Endothelial cell of umbilical vein (primary cell): ENCODE measurements around the gene UBFD1. TPM values are rescaled to one million over a fixed set of nuclear protein-coding genes. Genes with fewer than 3 reads are reported as not detected.

Source experiments
- BruUV-seq: library from RNA; stranded (reverse); fragments of 400-500 nt; replicated peaks from 2 replicates; lab custom pipeline; 2021; lab: Mats Ljungman, UMichigan
- CTCF ChIA-PET: fragments of 300-600, 350-600 bp; sonication (Branson Sonifier 250); formaldehyde crosslinking; loops from one replicate; lab custom pipeline; 2021; ENCODE audit warnings: antibody characterized with exemption, inconsistent platforms; lab: Charles Lee
- POLR2A ChIA-PET: fragments of 300-600, 350-600 bp; sonication (Branson Sonifier 250); formaldehyde crosslinking; loops from one replicate; lab custom pipeline; 2021; ENCODE audit warnings: antibody characterized with exemption, inconsistent platforms; lab: Charles Lee
- DNase-seq: peaks from one replicate; pipeline ENCODE4 v3.0.0-alpha.2; 2011; ENCODE audit warnings: low read depth, low spot score
- FAIRE-seq: peaks from 2 replicates; lab custom pipeline; 2011; peaks lifted over from hg19 to GRCh38; lab: Jason Lieb, UNC
- H2AFZ ChIP-seq: 2 replicates; pipeline ENCODE4 v1.6.0; 2012; ENCODE audit warnings: low read depth, low read length, control low read depth, inconsistent platforms
- H3K27ac ChIP-seq: 2 replicates; pipeline ENCODE4 v1.5.1; 2011; ENCODE audit warnings: low read depth, mild to moderate bottlenecking, control low read depth, low read length, moderate library complexity; ENCODE audit not compliant: insufficient read depth
- H3K27me3 ChIP-seq, 2 experiments: 2 replicates each; pipeline versions ENCODE4 v1.6.0 to v1.6.1; 2011; ENCODE audit warnings: low read length in 2 of 2, mixed read lengths in 1 of 2; ENCODE audit not compliant: control insufficient read depth in 2 of 2, insufficient read depth in 2 of 2
- H3K36me3 ChIP-seq, 2 experiments: 2 replicates in 1 of 2; 3 replicates in 1 of 2; pipeline ENCODE4 v1.5.1; 2011; ENCODE audit warnings: low read length in 2 of 2, mild to moderate bottlenecking in 1 of 2, moderate library complexity in 1 of 2; ENCODE audit not compliant: control insufficient read depth in 2 of 2, insufficient read depth in 2 of 2; ENCODE audit errors: extremely low read depth in 1 of 2
- H3K4me1 ChIP-seq: 3 replicates; pipeline ENCODE4 v1.5.1; 2011; ENCODE audit warnings: mild to moderate bottlenecking, low read length; ENCODE audit not compliant: control insufficient read depth, insufficient read depth; ENCODE audit errors: extremely low read depth
- H3K4me2 ChIP-seq: 2 replicates; pipeline ENCODE4 v1.6.1; 2011; ENCODE audit warnings: low read length, control low read depth, mixed read lengths; ENCODE audit not compliant: insufficient read depth
- H3K4me3 ChIP-seq, 3 experiments: fragments of 200-600 bp in 1 of 3; sonication (generic), shearing (Covaris generic) in 1 of 3; replicated peaks in 1 of 3; 2 replicates each; pipeline ENCODE4 v1.5.1; 2011 to 2016; ENCODE audit warnings: control low read depth in 3 of 3, low read length in 3 of 3, mild to moderate bottlenecking in 2 of 3, inconsistent platforms in 1 of 3, low read depth in 1 of 3, moderate library complexity in 1 of 3; ENCODE audit not compliant: insufficient read depth in 1 of 3
- H3K79me2 ChIP-seq: 2 replicates; pipeline ENCODE4 v1.6.0; 2012; ENCODE audit warnings: low read length, inconsistent platforms; ENCODE audit not compliant: control insufficient read depth, insufficient read depth
- H3K9ac ChIP-seq: replicated peaks from 2 replicates; pipeline ENCODE3; 2011; ENCODE audit warnings: low read length, control low read depth; ENCODE audit not compliant: insufficient read depth; ENCODE audit errors: extremely low read depth
- H3K9me1 ChIP-seq: replicated peaks from 3 replicates; pipeline ENCODE4 v1.6.0; 2011; ENCODE audit warnings: mild to moderate bottlenecking, low read length; ENCODE audit not compliant: control insufficient read depth, insufficient read depth; ENCODE audit errors: extremely low read depth
- H3K9me3 ChIP-seq: replicated peaks from 2 replicates; pipeline ENCODE4 v1.5.1; 2012; ENCODE audit warnings: low read length, inconsistent platforms; ENCODE audit not compliant: control insufficient read depth, insufficient read depth
- H4K20me1 ChIP-seq: replicated peaks from 2 replicates; pipeline ENCODE3; 2011; ENCODE audit warnings: mild to moderate bottlenecking, low read length; ENCODE audit not compliant: control insufficient read depth, insufficient read depth; ENCODE audit errors: extremely low read depth
- CTCF ChIP-seq, 2 donors: IDR thresholded peaks; 1 replicate in 1 of 2; 2 replicates in 1 of 2; pipeline ENCODE4 v1.5.1; 2011; ENCODE audit warnings: low read length in 2 of 2, mild to moderate bottlenecking in 2 of 2, moderate library complexity in 2 of 2, control low read depth in 1 of 2, inconsistent platforms in 1 of 2, low read depth in 1 of 2; ENCODE audit not compliant: insufficient read depth in 1 of 2; ENCODE audit errors: extremely low read depth in 1 of 2
- EZH2 ChIP-seq: IDR thresholded peaks from 2 replicates; pipeline ENCODE4 v1.6.1; 2012; ENCODE audit warnings: borderline replicate concordance, low read depth, mild to moderate bottlenecking, moderate library complexity, low read length, inconsistent platforms; ENCODE audit not compliant: severe bottlenecking
- FOS ChIP-seq: IDR thresholded peaks from 2 replicates; pipeline ENCODE4 v1.6.1; 2011; ENCODE audit warnings: mild to moderate bottlenecking, low read length, moderate library complexity, borderline replicate concordance; ENCODE audit not compliant: insufficient read depth
- GATA2 ChIP-seq: IDR thresholded peaks from 2 replicates; pipeline ENCODE4 v1.7.0; 2011; ENCODE audit warnings: low read depth, mild to moderate bottlenecking, moderate library complexity, mixed read lengths, low read length; ENCODE audit not compliant: insufficient read length, insufficient read depth
- JUN ChIP-seq: IDR thresholded peaks from 2 replicates; pipeline ENCODE4 v1.6.1; 2011; ENCODE audit warnings: borderline replicate concordance, low read depth; ENCODE audit not compliant: insufficient read length, insufficient read depth
- MAX ChIP-seq: IDR thresholded peaks from 2 replicates; pipeline ENCODE4 v1.6.1; 2011; ENCODE audit not compliant: insufficient read depth, insufficient read length
- MYC ChIP-seq: IDR thresholded peaks from one replicate; pipeline ENCODE4 v1.6.1; 2011; ENCODE audit warnings: mild to moderate bottlenecking, low read depth, low read length
- POLR2A ChIP-seq: IDR thresholded peaks from 2 replicates; pipeline ENCODE4 v1.6.1; 2012; ENCODE audit warnings: low read depth, mild to moderate bottlenecking, control low read depth, low read length
- POLR2AphosphoS5 ChIP-seq: IDR thresholded peaks from 2 replicates; pipeline ENCODE4 v1.6.1; 2012; ENCODE audit warnings: low read depth, mild to moderate bottlenecking, control low read depth, low read length, moderate library complexity; ENCODE audit not compliant: insufficient read depth
- dilution Hi-C: fragments of 300-500 bp; cut with MboI; formaldehyde crosslinking; loops from one replicate; pipeline ENCODE4 v1.15.0; 2019; ENCODE audit warnings: low sequenced_read_pairs; ENCODE audit not compliant: extremely low pct_ligation_motif_present
- intact Hi-C: fragments of 100-400 bp; cut with micrococcal nuclease; formaldehyde crosslinking; loops from one replicate; pipeline ENCODE4 v1.10.0; 2022
- polyA plus RNA-seq, 4 experiments: library from polyadenylated mRNA; depleted of rRNA in 3 of 4; stranded (reverse) in 3 of 4; unstranded in 1 of 4; fragments of >200 nt; gene quantifications; 2 replicates each; pipeline versions ENCODE4 v1.2.1 to v1.2.3, GENCODE V29; 2011 to 2012; ENCODE audit warnings: missing spikeins in 1 of 4
- total RNA-seq: library from RNA; stranded (reverse); gene quantifications from 2 replicates; pipeline ENCODE4 v1.2.3, GENCODE V29; 2021

Gene UBFD1
- total and polyA plus RNA-seq, 2 donors (not counting 3 experiments of a cell fraction or from before 2014, with no cell fraction given) = 50.0 to 69.9 TPM

DNA sequence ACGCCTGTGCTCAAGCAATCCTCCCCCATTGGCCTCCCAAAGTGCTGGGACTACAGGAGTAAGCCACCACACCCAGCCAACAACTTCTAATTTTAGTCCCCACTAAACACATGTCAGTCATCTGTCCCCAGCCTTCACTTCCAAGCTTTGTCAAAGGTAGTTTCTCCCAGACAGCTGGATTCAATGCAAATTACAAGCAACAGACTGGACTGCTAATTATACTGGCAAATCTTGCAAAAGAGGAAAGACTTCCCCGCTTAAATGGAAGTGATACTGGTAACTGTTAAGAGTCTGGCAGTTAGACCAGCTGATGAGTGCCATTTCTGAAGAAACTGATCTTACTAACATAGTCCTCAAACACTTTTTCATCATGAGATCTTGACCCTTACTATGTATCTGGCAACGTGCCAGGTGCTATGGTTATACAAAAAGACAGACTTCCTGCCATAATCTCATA lies 39.1 kb upstream of the UBFD1 start:
- H3K9ac ChIP-seq = no peak overlapping the region
- peaks cover 0 to 3% of the 10 kb centered on the region in 2 experiments for H3K36me3 ChIP-seq
- no peaks in the 10 kb centered on the region for H3K9me3 ChIP-seq
- FAIRE-seq = peak; percentile 49
- no peaks in the 10 kb centered on the region for H3K9me1 ChIP-seq
- no peaks in the 10 kb centered on the region for H4K20me1 ChIP-seq
- no TSS peak for BruUV-seq
- CTCF ChIA-PET = interaction anchor here (1.3 to 1.4 kb wide), 2 partner anchors 9 to 19 kb away, joined by 4 to 5 read pairs; partner anchors contain the start of gene GGA2
- intact Hi-C loops = no loop called here
- no peak overlapping the region for H3K4me3 ChIP-seq
- no peaks in the 10 kb centered on the region for H3K79me2 ChIP-seq
- no peak overlapping the region for H2AFZ ChIP-seq
- H3K4me2 ChIP-seq = no peak overlapping the region
- H3K27ac ChIP-seq = no peak overlapping the region
- TF ChIP-seq EZH2 (no peak), FOS (no peak), CTCF (IDR thresholded peaks at IDR 0.05; ENCODE audit: extremely low read depth in 1 of 2, insufficient read depth in 1 of 2, low read depth in 1 of 2, low read length in 2 of 2) (no peak), MYC (no peak), JUN (no peak), GATA2 (no peak), MAX (no peak), POLR2AphosphoS5 (no peak), POLR2A (no peak)
- POLR2A ChIA-PET = no interaction called here
- DNase-seq = peak; percentile 67
- H3K27me3 ChIP-seq = no peaks in the 10 kb centered on the region
- dilution Hi-C loops = no loop called here
- peaks cover 8% of the 10 kb centered on the region for H3K4me1 ChIP-seq
